OCI-M2 (cell line): ENCODE data around the gene ABCF2.

ENCODE experiments used
- DNase-seq: peaks from one replicate; lab custom pipeline; 2025; ENCODE audit not compliant: unreplicated experiment; lab: John Stamatoyannopoulos, UW

ABCF2 gene

GRCh38 chr7:151195616-151196450 lies 31.2 kb downstream of the ABCF2 start:
- DNase-seq, result no peak

DNA sequence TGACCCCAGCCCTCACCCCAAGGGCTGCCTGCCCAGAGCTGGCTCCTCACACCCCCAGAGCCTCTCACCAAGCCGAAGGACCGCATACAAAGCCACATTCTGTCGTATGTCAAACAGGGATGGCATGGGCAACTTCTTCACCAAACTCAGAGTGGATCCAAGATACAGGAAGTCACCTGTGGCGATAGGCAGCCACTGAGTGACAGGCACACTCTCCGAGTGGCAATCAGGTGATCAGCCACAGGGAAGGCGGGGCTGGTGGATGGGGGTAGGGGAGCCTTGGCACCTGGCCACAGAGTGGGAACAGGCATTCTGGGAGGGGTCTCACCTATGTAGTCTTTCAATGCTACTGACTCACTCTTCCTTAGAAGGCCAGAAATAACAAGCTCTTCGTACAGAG lies 32.8 kb downstream of the ABCF2 start:
- no peak for DNase-seq

- DNase-seq, result no peak
These were observed 33.6 kb downstream of the ABCF2 start for GRCh38 chr7:151193203-151193978.

DNA sequence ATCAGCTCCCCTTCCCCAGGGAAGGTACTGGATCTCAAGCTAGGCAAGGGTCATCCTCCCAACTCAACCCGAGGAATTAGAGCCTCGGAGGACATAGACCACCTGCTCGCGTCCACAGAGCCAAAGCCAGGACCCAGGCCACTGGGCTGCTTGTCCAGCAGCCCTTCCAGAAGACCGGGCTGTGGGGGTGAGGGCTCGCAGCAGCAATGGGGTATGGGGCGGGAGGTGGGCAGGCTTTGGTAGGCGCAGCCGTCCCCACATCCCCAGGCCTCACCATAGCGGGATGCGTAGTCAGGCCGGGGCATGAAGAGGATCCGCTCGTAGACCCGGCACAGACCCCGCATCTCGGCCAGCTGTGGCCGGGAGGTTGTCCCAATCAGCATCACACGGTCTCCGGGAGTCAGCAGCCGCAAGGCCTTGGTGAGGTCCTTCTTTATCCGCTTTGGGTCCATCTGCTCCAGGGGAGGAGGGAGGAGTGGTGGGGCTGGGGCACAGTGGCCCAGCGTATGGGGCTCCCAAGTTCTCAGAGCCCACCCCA lies 34.9 kb downstream of the ABCF2 start:
- no peak for DNase-seq

- no peak for DNase-seq
These were observed 35.5 kb downstream of the ABCF2 start for GRCh38 chr7:151191544-151191943.

DNA sequence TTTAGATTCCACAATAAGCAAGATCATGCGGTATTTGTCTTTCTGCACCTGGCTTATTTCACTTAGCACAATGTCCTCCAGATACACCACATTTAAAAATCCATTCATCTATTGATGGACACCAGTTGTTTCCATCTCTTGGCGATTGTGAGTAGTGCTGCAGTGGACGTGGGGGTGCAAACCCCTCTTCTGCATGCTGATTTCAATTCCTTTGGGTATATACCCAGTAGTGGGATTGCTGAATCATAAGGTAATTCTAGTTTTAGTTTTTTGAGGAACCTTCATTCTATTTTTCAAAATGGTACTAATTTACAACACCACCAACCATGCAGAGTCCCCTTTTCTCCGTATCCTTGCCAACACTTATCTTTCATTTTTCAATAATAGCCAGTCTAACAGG lies 38.0 kb downstream of the ABCF2 start:
- DNase-seq, result no peak

- DNase-seq, result no peak
These were observed 38.8 kb downstream of the ABCF2 start for GRCh38 chr7:151188252-151188542.

- no peak for DNase-seq
These were observed 39.4 kb downstream of the ABCF2 start for GRCh38 chr7:151187409-151188251.

GRCh38 chr7:151186640-151187408 lies 40.2 kb downstream of the ABCF2 start, which contains the start of gene ASB10:
Gene ASB10, minus strand, starts transcription at chr7:151187250. Its CDS starts 120 bp downstream, at chr7:151187130.
- DNase-seq, result no peak

- no peak for DNase-seq
These were observed 41.0 kb downstream of the ABCF2 start for GRCh38 chr7:151185762-151186639.

DNA sequence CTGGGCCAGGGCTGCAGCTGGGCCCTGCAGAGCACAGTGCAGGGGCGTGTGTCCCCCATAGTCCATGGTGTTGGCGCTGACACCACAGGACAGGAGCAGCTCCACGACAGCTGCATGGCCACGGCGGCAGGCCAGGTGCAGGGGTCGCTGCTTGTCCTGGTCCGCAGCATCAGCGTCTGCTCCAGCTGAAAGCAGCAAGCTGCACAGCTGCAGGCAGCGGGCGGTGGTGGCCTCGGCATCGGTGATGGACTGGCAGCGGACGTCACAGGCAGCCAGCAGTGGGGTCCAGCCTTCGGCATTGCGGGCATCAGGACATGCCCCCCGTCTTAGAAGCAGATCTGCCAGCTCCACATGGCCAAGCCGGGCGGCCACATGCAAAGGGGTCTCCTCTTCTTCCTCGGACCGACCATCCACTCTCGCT lies 46.0 kb downstream of the ABCF2 start:
- no peak for DNase-seq

DNA sequence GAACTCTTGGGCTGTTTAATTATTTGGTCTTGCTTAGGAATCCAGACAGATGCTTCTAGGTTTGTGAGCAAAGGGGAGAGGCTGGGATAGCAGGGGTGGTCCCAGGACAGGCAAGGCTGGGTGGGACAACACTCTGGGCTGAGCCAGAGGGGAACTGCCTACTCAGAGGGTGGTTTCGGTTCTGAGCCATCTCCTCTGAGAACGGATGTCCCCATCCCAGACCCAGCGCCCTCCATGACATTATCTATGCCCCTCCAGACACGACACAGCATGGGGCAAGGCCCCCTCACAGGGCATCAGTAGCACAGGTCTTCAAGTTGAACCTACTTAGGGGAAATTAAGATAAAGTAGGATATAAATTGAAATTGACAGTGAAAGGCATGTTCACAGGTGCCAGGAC lies 47.1 kb downstream of the ABCF2 start:
- DNase-seq, result no peak

- no peak for DNase-seq
These were observed 47.6 kb downstream of the ABCF2 start for GRCh38 chr7:151179287-151179860.

- no peak for DNase-seq
These were observed 48.2 kb downstream of the ABCF2 start for GRCh38 chr7:151178831-151179230.

DNA sequence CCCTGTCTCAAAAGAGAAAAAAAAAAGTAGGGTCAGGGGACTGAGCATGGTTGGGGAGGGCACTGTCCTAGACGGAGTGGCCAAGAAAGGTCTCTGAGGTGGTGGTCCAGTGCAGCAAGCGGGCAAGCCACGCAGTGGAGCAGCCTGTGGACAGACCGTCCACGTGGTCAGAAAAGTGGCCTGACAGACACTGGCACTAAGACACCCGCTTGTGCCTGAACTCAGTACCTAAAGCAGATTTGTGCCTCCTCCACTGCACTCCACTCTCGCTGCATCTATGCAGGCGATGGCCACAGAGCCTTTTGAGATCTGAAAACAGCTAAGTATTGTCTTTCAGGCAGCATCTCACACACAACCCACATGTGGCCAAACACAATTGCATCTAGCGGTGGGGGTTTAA lies 48.8 kb downstream of the ABCF2 start:
- no peak for DNase-seq

DNA sequence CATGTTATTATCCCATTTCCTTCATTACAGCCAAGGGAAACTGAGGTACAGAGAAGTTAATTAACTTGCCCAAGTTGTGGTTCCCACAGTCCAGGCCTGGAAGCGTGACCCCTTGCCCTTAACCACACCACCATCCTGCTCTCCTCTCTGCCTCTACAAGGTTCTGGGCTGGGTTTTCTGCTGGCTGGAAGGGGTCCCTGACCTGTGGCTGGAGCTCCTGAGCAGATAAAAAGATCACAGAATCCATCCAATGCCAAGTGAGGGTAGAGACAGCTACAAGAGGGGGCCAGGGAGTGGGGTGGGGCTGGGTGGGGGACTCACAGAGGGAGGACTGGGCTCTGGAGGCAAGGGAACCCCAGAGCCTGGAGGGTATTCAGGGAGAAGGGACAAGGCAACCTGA lies 49.7 kb downstream of the ABCF2 start:
- DNase-seq, result no peak

- no peak for DNase-seq
These were observed 50.6 kb downstream of the ABCF2 start for GRCh38 chr7:151176401-151176800.

DNA sequence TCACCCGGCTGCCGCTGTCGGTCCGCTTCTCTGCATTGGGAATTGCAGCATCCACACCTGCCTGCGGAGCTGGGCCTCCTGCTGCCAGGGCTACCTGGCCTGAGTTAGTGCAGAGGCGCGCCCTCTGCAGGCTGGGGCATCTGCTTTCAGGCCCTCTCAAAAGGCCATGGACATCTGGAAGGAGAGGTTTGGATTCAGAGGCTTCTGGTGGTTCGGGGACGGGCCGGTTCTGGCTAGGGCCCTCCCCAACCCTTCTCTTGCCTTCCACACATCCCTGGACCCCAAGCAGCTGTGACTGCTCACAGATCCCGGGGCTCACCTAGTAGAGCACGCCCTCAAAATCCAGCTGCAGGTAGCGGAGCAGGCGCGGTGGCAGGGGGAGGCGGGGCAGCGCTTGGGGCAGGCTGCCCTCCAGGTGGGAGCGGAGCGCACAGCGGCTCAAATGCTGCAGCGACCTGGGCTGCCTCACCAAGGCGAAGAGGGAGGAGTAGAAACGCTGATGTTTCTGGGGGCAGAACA lies 51.2 kb downstream of the ABCF2 start:
- no peak for DNase-seq
